Duodenal mucosa (tissue), 2 donors: ENCODE results near the gene DEXI.

Experiments used
- H3K27ac ChIP-seq: one replicate; pipeline ENCODE4 v1.7.0; 2013; ENCODE audit warnings: low read depth, low read length
- H3K27me3 ChIP-seq, 2 donors: one replicate each; pipeline ENCODE4 v1.7.0; 2013; ENCODE audit warnings: low read length in 2 of 2, control low read depth in 1 of 2; ENCODE audit not compliant: insufficient read depth in 2 of 2, control insufficient read depth in 1 of 2
- H3K36me3 ChIP-seq, 2 donors: one replicate each; pipeline ENCODE4 v1.7.0; 2013; ENCODE audit warnings: low read length in 2 of 2, control low read depth in 1 of 2; ENCODE audit not compliant: insufficient read depth in 2 of 2, control insufficient read depth in 1 of 2
- H3K4me1 ChIP-seq, 2 donors: one replicate each; pipeline ENCODE4 v1.7.0; 2013; ENCODE audit warnings: low read length in 2 of 2, control low read depth in 1 of 2; ENCODE audit not compliant: insufficient read depth in 2 of 2, control insufficient read depth in 1 of 2
- H3K4me3 ChIP-seq, 2 donors: one replicate each; pipeline ENCODE4 v1.7.0; 2013; ENCODE audit warnings: low read length in 2 of 2, low read depth in 1 of 2
- H3K9ac ChIP-seq, 2 donors: one replicate each; pipeline ENCODE4 v1.7.0; 2013; ENCODE audit warnings: low read length in 2 of 2, low read depth in 1 of 2
- H3K9me3 ChIP-seq, 2 donors: one replicate each; pipeline ENCODE4 v1.7.0; 2013; ENCODE audit warnings: low read length in 2 of 2, control low read depth in 1 of 2; ENCODE audit not compliant: control insufficient read depth in 1 of 2

The DEXI gene

DNA sequence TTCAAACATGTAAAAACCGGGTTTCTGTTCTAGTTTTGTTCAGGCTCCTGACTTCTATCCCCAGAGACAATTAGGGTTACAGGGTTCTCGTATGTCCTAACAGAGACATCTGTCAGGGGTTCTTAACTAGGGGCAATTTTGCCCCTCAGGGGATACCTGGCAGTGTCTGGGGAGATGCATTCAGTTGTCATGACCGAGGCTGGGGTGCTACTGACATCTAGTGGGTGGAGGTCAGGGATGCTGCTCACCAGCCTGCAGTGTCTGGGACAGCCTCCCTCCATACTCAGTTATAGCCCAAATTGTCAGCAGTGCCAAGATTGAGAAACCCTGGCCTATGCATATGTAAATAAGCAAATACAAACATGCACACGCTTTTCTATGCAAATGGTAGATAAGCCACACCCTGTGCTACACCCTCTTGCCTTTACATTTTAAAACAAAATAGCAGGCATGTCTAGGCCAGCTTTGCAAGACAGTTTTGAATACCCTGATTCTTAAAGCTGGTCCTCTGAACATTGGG, 39.5 kb upstream of the DEXI start:
- Histone ChIP-seq H3K9ac (no peak overlapping the region), H3K4me3 (no peak overlapping the region), H3K27ac (no peak overlapping the region), H3K9me3 (no peaks in the 10 kb centered on the region), H3K4me1 (peaks cover 0 to 7% of the 10 kb centered on the region in 2 donors), H3K27me3 (no peaks in the 10 kb centered on the region), H3K36me3 (peaks cover 17 to 62% of the 10 kb centered on the region in 2 donors)

DNA sequence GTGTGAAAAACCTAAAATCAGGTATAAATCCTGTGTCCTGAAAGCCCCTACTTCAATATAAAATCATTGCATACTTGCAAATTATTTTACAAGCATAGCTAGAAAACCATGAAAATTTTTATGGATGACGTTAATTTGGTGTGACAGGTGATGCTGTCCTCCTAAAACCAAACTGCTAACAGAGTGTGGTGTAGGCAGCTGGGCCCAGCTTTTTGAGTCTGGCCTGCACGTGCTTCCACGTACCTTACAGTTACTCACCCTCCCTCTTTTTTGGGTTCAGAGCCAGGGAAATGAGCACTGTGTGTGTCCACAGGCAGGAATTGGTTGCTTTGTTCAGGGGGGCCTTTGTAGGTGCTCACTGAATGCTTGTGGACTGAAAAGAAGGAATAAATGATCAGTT, 38.5 kb upstream of the DEXI start:
- peaks cover 17 to 59% of the 10 kb centered on the region in 2 donors for H3K36me3 ChIP-seq
- H3K4me1 ChIP-seq, result peaks cover 0 to 7% of the 10 kb centered on the region in 2 donors
- no peak overlapping the region for H3K27ac ChIP-seq
- no peaks in the 10 kb centered on the region for H3K27me3 ChIP-seq
- H3K4me3 ChIP-seq, result no peak overlapping the region
- H3K9ac ChIP-seq, result no peak overlapping the region
- H3K9me3 ChIP-seq, result no peaks in the 10 kb centered on the region

GRCh38 chr16:10979717-10980601, 37.7 kb upstream of the DEXI start:
- Histone ChIP-seq H3K9me3 (no peaks in the 10 kb centered on the region), H3K27me3 (no peaks in the 10 kb centered on the region), H3K9ac (no peak overlapping the region), H3K4me3 (no peak overlapping the region), H3K4me1 (peaks cover 0 to 7% of the 10 kb centered on the region in 2 donors), H3K27ac (no peak overlapping the region), H3K36me3 (peaks cover 17 to 59% of the 10 kb centered on the region in 2 donors)

DNA sequence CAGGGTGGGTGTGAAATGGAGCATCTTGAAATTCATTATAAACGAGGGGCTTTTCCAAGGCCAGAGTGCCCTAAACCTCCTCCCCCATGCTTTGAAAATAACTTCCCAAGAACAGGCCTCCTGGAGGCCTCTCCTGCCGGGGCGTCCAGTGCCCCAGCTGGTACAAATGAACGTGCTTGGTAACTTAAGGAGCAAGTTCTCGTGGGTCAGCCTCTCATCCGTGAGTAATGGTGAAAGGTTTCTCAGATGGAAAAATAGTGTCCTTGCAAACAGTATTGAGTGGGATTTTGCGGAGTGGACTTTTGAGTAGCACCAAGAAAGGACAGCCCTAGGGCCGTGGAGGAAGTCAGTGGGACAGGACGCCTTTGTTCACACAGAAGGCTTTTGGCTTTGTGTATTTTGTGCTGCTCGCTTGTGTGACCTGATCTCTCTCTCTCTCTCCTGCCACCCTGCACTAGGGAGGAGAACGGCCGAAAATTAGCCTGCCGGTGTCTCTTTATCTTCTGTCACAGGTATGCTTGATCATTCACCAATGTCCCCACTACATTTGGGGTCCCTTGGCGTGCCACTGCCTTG, 36.7 kb upstream of the DEXI start:
- H3K9ac ChIP-seq, result no peak overlapping the region
- H3K9me3 ChIP-seq, result no peaks in the 10 kb centered on the region
- H3K4me1 ChIP-seq, result peaks cover 0 to 7% of the 10 kb centered on the region in 2 donors
- no peak overlapping the region for H3K4me3 ChIP-seq
- no peaks in the 10 kb centered on the region for H3K27me3 ChIP-seq
- no peak overlapping the region for H3K27ac ChIP-seq
- peaks cover 21 to 61% of the 10 kb centered on the region in 2 donors for H3K36me3 ChIP-seq

DNA sequence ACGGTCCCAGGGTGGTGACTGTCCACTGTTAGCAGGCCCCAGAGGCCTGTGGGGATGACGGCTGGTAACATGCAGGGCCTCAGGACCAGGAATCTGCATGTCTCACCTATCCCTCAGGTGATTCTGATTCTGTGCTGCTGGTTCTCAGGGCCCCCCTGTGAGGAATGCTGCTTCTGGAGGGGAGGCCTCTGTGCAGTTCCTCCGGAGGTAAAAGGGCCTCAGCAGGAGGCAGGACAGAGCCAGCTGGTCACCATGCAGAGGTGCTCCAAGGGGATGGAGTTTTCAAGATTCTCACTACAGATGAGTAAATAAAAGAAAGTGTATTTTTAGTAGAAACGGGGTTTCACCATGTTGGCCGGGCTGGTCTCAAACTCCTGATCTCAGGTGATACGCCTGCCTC, 35.9 kb upstream of the DEXI start:
- Histone ChIP-seq H3K36me3 (peaks cover 20 to 57% of the 10 kb centered on the region in 2 donors), H3K9ac (no peak overlapping the region), H3K4me1 (peaks cover 0 to 7% of the 10 kb centered on the region in 2 donors), H3K4me3 (no peak overlapping the region), H3K9me3 (no peaks in the 10 kb centered on the region), H3K27me3 (no peaks in the 10 kb centered on the region), H3K27ac (no peak overlapping the region)

- H3K36me3 ChIP-seq, result peaks cover 12 to 49% of the 10 kb centered on the region in 2 donors
- no peak overlapping the region for H3K4me3 ChIP-seq
- H3K9ac ChIP-seq, result no peak overlapping the region
- H3K27ac ChIP-seq, result no peak overlapping the region
- H3K9me3 ChIP-seq, result no peaks in the 10 kb centered on the region
- H3K4me1 ChIP-seq, result no peaks in the 10 kb centered on the region
- H3K27me3 ChIP-seq, result no peaks in the 10 kb centered on the region
These were observed 34.4 kb upstream of the DEXI start for GRCh38 chr16:10976634-10977033.

DNA sequence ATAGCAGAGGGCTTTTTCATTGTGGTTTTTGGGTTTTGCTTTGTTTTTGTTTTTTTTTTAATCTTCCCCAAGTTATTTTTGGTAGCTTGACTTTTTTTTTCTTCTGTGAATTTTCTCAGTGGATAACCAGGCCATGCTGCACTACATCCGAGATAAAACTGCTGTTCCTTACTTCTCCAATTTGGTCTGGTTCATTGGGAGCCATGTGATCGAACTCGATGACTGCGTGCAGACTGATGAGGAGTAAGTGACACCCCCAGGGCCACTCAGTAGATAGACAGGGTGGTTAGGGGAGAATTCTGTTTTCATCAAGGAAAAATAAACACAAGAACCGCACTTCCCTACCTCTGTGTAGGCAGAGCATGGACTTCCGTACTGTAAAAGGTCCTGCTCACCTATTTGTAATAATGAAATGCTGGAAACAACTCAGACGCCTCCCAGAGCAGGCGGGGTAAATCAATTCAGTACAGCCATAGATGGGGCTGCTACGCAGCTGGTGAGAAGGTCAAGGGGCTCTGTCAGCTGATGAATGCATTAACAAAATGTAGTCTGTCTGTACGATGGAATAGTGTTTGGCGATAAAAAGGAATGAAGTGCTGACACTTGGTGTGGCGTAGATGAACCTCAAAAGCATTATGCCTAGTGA, 30.7 kb upstream of the DEXI start:
- H3K4me3 ChIP-seq, result no peak overlapping the region
- H3K9ac ChIP-seq, result no peak overlapping the region
- peaks cover 9 to 44% of the 10 kb centered on the region in 2 donors for H3K36me3 ChIP-seq
- H3K9me3 ChIP-seq, result no peaks in the 10 kb centered on the region
- no peaks in the 10 kb centered on the region for H3K27me3 ChIP-seq
- no peaks in the 10 kb centered on the region for H3K4me1 ChIP-seq
- H3K27ac ChIP-seq, result no peak overlapping the region

DNA sequence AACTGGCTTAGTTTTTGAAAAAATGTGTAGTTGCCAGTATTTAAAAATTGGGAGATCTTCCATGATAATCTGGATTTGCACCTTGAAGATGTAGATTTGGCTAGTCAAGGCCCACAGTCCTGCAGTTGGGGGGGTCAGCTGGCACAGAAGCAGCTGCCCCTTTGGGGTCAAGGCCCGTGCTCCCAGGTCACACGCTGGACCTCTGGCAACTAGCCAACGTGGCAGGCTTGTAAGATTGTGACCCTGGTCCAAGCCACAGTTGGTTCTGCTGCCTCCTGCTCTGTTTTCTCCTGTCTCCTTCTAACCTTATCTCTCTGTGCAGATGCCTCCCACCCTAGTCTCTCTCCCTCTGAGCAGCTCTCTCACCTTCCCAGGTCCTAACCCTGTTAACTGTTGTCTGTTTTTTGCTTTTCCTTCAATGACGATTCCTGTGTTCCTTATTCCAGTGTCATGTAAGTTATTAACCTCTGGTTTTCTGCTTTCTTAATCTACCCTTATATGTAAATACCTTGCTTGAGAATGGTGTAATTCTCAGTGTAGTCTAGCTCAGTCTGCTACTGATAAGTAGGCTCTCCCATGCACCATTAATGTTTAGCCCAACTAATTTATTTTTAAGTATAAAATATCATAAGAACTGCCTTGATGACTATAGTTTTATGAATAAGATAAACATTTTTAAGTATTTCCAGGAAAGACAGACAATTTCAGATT, 30.0 kb upstream of the DEXI start:
- Histone ChIP-seq H3K9ac (no peak overlapping the region), H3K36me3 (peaks cover 7 to 42% of the 10 kb centered on the region in 2 donors), H3K4me3 (no peak overlapping the region), H3K27me3 (no peaks in the 10 kb centered on the region), H3K9me3 (no peaks in the 10 kb centered on the region), H3K27ac (no peak overlapping the region), H3K4me1 (no peaks in the 10 kb centered on the region)

DNA sequence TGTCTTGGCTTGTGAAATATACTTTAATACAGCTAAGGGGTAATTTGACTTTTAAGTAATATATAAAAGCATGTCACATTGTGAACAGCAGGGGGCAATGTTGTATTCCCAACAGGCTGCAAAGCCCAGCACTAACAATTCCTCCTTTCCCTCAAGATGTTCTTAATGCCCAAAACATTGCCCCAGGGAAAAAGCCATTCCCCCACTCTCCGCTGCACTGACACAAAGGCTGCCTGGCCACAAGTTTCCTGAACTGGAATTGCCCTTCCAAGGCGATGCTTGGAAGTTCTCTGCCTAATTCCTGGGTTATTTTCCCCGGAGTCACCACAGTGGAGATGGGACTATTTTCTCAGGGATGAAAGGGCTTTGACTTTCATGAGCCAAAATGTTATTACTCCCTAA, 29.3 kb upstream of the DEXI start:
- no peak overlapping the region for H3K9ac ChIP-seq
- no peaks in the 10 kb centered on the region for H3K9me3 ChIP-seq
- H3K27ac ChIP-seq, result no peak overlapping the region
- no peaks in the 10 kb centered on the region for H3K4me1 ChIP-seq
- H3K4me3 ChIP-seq, result no peak overlapping the region
- peaks cover 7 to 43% of the 10 kb centered on the region in 2 donors for H3K36me3 ChIP-seq
- H3K27me3 ChIP-seq, result no peaks in the 10 kb centered on the region
